Activated CD4-positive, alpha-beta memory T cell treated with anti-CD3 and anti-CD28 coated beads, Interleukin-2, amount 10 ng/mL, durations not matched to agents 7 days and 5 days (primary cell): ENCODE measurements around the gene CCR2. TPM values are rescaled to one million over a fixed set of nuclear protein-coding genes. Genes with fewer than 3 reads are reported as not detected.
A peak's percentile ranks its signal among the peaks of the same experiment; 100 is the strongest.
"Not testable (repeated sequence)": the region's sequence is repeated elsewhere in the genome, so short reads cannot be mapped to it uniquely, and the experiment has no call there.

Source experiments
- CTCF ChIA-PET: fragments of 350-600 bp; sonication (Branson Sonifier 250); formaldehyde crosslinking; loops from one replicate; lab custom pipeline; 2021; ENCODE audit warnings: antibody characterized with exemption, inconsistent platforms; lab: Charles Lee
- POLR2A ChIA-PET: fragments of 350-600 bp; sonication (Branson Sonifier 250); formaldehyde crosslinking; loops from one replicate; lab custom pipeline; 2021; ENCODE audit warnings: antibody characterized with exemption; lab: Charles Lee
- DNase-seq: peaks from one replicate; pipeline ENCODE4 v3.0.0-alpha.2; 2020
- H3K27ac Mint-ChIP-seq: one replicate; pipeline ENCODE4 v1.8.0; 2021; ENCODE audit warnings: mild to moderate bottlenecking, mixed read lengths
- H3K27me3 Mint-ChIP-seq: one replicate; pipeline ENCODE4 v1.8.0; 2021; ENCODE audit warnings: mixed read lengths
- H3K36me3 Mint-ChIP-seq: one replicate; pipeline ENCODE4 v1.8.0; 2021; ENCODE audit warnings: low read depth, mixed read lengths
- H3K4me1 Mint-ChIP-seq: one replicate; pipeline ENCODE4 v1.8.0; 2021; ENCODE audit warnings: mixed read lengths
- H3K4me3 Mint-ChIP-seq: one replicate; pipeline ENCODE4 v1.8.0; 2021; ENCODE audit warnings: mild to moderate bottlenecking, mixed read lengths
- H3K9me3 Mint-ChIP-seq: one replicate; pipeline ENCODE4 v1.8.0; 2021; ENCODE audit warnings: mixed read lengths
- total RNA-seq, 2 experiments: library from RNA; stranded (reverse); gene quantifications; one replicate each; pipeline ENCODE4 v1.2.3, GENCODE V29; 2021

Gene CCR2
- total RNA-seq, 2 experiments from 2014 or later: 167 to 174 TPM

GRCh38 chr3:46399098-46399497 is 45.2 kb downstream of the CCR2 start:
- H3K4me1 Mint-ChIP-seq: peaks cover 19% of the 10 kb centered on the region
- no peak for DNase-seq
- peaks cover 19% of the 10 kb centered on the region for H3K27me3 Mint-ChIP-seq
- peaks cover 4% of the 10 kb centered on the region for H3K9me3 Mint-ChIP-seq
- H3K36me3 Mint-ChIP-seq: peaks cover 2% of the 10 kb centered on the region
- ChIA-PET CTCF (interaction anchor here (1.0 to 1.8 kb wide), 4 partner anchors 16 to 320 kb away, joined by 3 to 6 read pairs (median 4); no protein-coding TSS in a partner anchor), POLR2A (no interaction called here)
- H3K27ac Mint-ChIP-seq: no peak overlapping the region
- no peak overlapping the region for H3K4me3 Mint-ChIP-seq

GRCh38 chr3:46399557-46399956 is 45.6 kb downstream of the CCR2 start:
- H3K4me1 Mint-ChIP-seq: peaks cover 19% of the 10 kb centered on the region
- POLR2A ChIA-PET: no interaction called here
- H3K27ac Mint-ChIP-seq: no peak overlapping the region

GRCh38 chr3:46400000-46400734 is 46.3 kb downstream of the CCR2 start:
- H3K36me3 Mint-ChIP-seq: peaks cover 2% of the 10 kb centered on the region
- H3K9me3 Mint-ChIP-seq: peaks cover 4% of the 10 kb centered on the region
- ChIA-PET CTCF (interaction anchor here (1.1 to 1.8 kb wide), 3 partner anchors 17 to 31 kb away, joined by 3 to 6 read pairs (median 4); no protein-coding TSS in a partner anchor), POLR2A (no interaction called here)
- H3K4me3 Mint-ChIP-seq: no peak overlapping the region
- H3K27me3 Mint-ChIP-seq: peaks cover 19% of the 10 kb centered on the region
- no peak overlapping the region for H3K27ac Mint-ChIP-seq
- peaks cover 17% of the 10 kb centered on the region for H3K4me1 Mint-ChIP-seq
- no peak for DNase-seq

More at GRCh38 chr3:46399557-46399956, 45.6 kb downstream of the CCR2 start:
- CTCF ChIA-PET: interaction anchor here (1.1 to 1.8 kb wide), 3 partner anchors 16 to 30 kb away, joined by 3 to 6 read pairs (median 4); no protein-coding TSS in a partner anchor
- Mint-ChIP-seq H3K27me3 (peaks cover 19% of the 10 kb centered on the region), H3K4me3 (no peak overlapping the region), H3K36me3 (peaks cover 2% of the 10 kb centered on the region), H3K9me3 (peaks cover 4% of the 10 kb centered on the region)
- DNase-seq: no peak

- no peak overlapping the region for H3K27ac Mint-ChIP-seq
- peaks cover 2% of the 10 kb centered on the region for H3K36me3 Mint-ChIP-seq
- peaks cover 19% of the 10 kb centered on the region for H3K27me3 Mint-ChIP-seq
- no peak overlapping the region for H3K4me3 Mint-ChIP-seq
- ChIA-PET CTCF (interaction anchor here (1.8 kb wide), 1 partner anchor 29 kb away, joined by 6 read pairs; no protein-coding TSS in a partner anchor), POLR2A (no interaction called here)
- DNase-seq: no peak
- peaks cover 12% of the 10 kb centered on the region for H3K4me1 Mint-ChIP-seq
- H3K9me3 Mint-ChIP-seq: peaks cover 4% of the 10 kb centered on the region
Measured at GRCh38 chr3:46400846-46401245, 46.9 kb downstream of the CCR2 start.

GRCh38 chr3:46401579-46401978 is 47.7 kb downstream of the CCR2 start:
- peaks cover 4% of the 10 kb centered on the region for H3K9me3 Mint-ChIP-seq
- no peak overlapping the region for H3K4me3 Mint-ChIP-seq
- DNase-seq: no peak
- ChIA-PET CTCF (no interaction called here), POLR2A (no interaction called here)
- H3K27ac Mint-ChIP-seq: no peak overlapping the region
- peaks cover 2% of the 10 kb centered on the region for H3K36me3 Mint-ChIP-seq
- peaks cover 11% of the 10 kb centered on the region for H3K4me1 Mint-ChIP-seq
- peaks cover 19% of the 10 kb centered on the region for H3K27me3 Mint-ChIP-seq

GRCh38 chr3:46402902-46403301 is 49.0 kb downstream of the CCR2 start:
- Mint-ChIP-seq H3K27me3 (peaks cover 19% of the 10 kb centered on the region), H3K4me1 (peaks cover 18% of the 10 kb centered on the region)
- H3K9me3 Mint-ChIP-seq, DNase-seq, CTCF ChIA-PET, POLR2A ChIA-PET, H3K27ac Mint-ChIP-seq, H3K36me3 Mint-ChIP-seq, H3K4me3 Mint-ChIP-seq: not testable (repeated sequence)

- CTCF ChIA-PET: no interaction called here
- no peak for DNase-seq
Measured at GRCh38 chr3:46405301-46406019, 51.5 kb downstream of the CCR2 start.

GRCh38 chr3:46406443-46406787 is 52.5 kb downstream of the CCR2 start:
- Mint-ChIP-seq H3K27ac (peak overlapping the region; percentile 83), H3K27me3 (peaks cover 19% of the 10 kb centered on the region), H3K4me3 (no peak overlapping the region), H3K9me3 (peaks cover 4% of the 10 kb centered on the region), H3K36me3 (peaks cover 14% of the 10 kb centered on the region), H3K4me1 (peaks cover 33% of the 10 kb centered on the region)
- DNase-seq: no peak
- ChIA-PET CTCF (interaction anchor here (1.3 to 1.5 kb wide), 2 partner anchors 37 to 468 kb away, joined by 4 to 6 read pairs; no protein-coding TSS in a partner anchor), POLR2A (interaction anchor here (1.6 to 1.9 kb wide), 3 partner anchors 23 to 133 kb away, joined by 3 to 19 read pairs (median 5); partner anchors contain the start of gene CCR5)

More at GRCh38 chr3:46405301-46406019, 51.5 kb downstream of the CCR2 start:
- POLR2A ChIA-PET: no interaction called here
- Mint-ChIP-seq H3K27ac (no peak overlapping the region), H3K27me3 (peaks cover 19% of the 10 kb centered on the region), H3K9me3 (peaks cover 4% of the 10 kb centered on the region), H3K4me3 (no peak overlapping the region), H3K36me3 (peaks cover 14% of the 10 kb centered on the region), H3K4me1 (peaks cover 33% of the 10 kb centered on the region)

GRCh38 chr3:46406788-46407611 is 53.1 kb downstream of the CCR2 start, which contains the start of the genes CCR5AS and CCRL2:
Gene CCR5AS, minus strand, starts transcription at chr3:46407066.
Gene CCRL2, plus strand, starts transcription at chr3:46407259. Its CDS starts 821 bp downstream, at chr3:46408080.
- H3K36me3 Mint-ChIP-seq: peaks cover 14% of the 10 kb centered on the region
- CTCF ChIA-PET: interaction anchor here (0.6 to 3.2 kb wide), 9 partner anchors 29 to 469 kb away, joined by 3 to 11 read pairs (median 4); no protein-coding TSS in a partner anchor
- DNase-seq: peak; percentile 60
- POLR2A ChIA-PET: interaction anchor here (0.8 to 1.9 kb wide), 9 partner anchors 9 to 526 kb away, joined by 3 to 19 read pairs (median 3); partner anchors contain the start of gene CCR5
- H3K4me1 Mint-ChIP-seq: peaks cover 33% of the 10 kb centered on the region
- H3K27me3 Mint-ChIP-seq: peaks cover 19% of the 10 kb centered on the region
- peak within 1 kb of the TSS; percentile 83 for H3K27ac Mint-ChIP-seq
- peak within 1 kb of the TSS; percentile 78 for H3K4me3 Mint-ChIP-seq
- peaks cover 4% of the 10 kb centered on the region for H3K9me3 Mint-ChIP-seq

GRCh38 chr3:46407970-46408369 is 54.1 kb downstream of the CCR2 start:
- POLR2A ChIA-PET: interaction anchor here (0.6 to 1.9 kb wide), 9 partner anchors 8 to 441 kb away, joined by 3 to 19 read pairs (median 3); partner anchors contain the start of gene CCR5
- Mint-ChIP-seq H3K27ac (peak overlapping the region; percentile 52), H3K4me3 (peak overlapping the region; percentile 78)

GRCh38 chr3:46408853-46409252 is 54.9 kb downstream of the CCR2 start:
- ChIA-PET CTCF (interaction anchor here (1.6 to 3.2 kb wide), 3 partner anchors 31 to 80 kb away, joined by 5 to 11 read pairs (median 8); no protein-coding TSS in a partner anchor), POLR2A (interaction anchor here (1.1 kb wide), 1 partner anchor 34 kb away, joined by 3 read pairs; no protein-coding TSS in a partner anchor)
- DNase-seq: no peak
- Mint-ChIP-seq H3K36me3 (peaks cover 12% of the 10 kb centered on the region), H3K4me3 (no peak overlapping the region), H3K9me3 (no peaks in the 10 kb centered on the region), H3K27me3 (peaks cover 7% of the 10 kb centered on the region), H3K27ac (no peak overlapping the region), H3K4me1 (peaks cover 33% of the 10 kb centered on the region)

More at GRCh38 chr3:46407970-46408369, 54.1 kb downstream of the CCR2 start:
- H3K36me3 Mint-ChIP-seq: peaks cover 12% of the 10 kb centered on the region
- DNase-seq: no peak
- H3K9me3 Mint-ChIP-seq: peaks cover under 1% of the 10 kb centered on the region
- peaks cover 16% of the 10 kb centered on the region for H3K27me3 Mint-ChIP-seq
- peaks cover 33% of the 10 kb centered on the region for H3K4me1 Mint-ChIP-seq
- CTCF ChIA-PET: interaction anchor here (0.6 to 3.2 kb wide), 8 partner anchors 30 to 309 kb away, joined by 3 to 11 read pairs (median 4); no protein-coding TSS in a partner anchor
